ENCODE results near the gene PFKFB4.
"Not testable (repeated sequence)": the region's sequence is repeated elsewhere in the genome, so short reads cannot be mapped to it uniquely, and the experiment has no call there.

Gene PFKFB4

DNA sequence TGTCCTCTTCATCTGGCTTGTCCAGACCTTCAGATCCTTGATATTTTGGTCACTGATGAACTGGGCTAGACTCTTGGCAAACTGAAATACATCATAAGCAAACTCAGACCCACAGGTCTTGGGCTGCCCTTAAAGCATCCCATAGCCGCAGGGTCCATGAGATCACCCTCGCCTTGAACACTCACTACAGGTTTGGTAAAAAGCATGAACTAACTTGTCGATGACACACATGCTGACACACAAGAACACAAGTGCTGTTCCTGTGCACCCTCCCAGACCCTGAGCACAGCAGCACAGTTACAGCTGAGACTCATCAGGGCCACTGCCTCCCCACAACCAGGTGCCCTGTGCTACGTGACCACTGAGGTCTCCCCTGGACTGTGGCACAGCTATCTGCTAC lies 21.0 kb downstream of the PFKFB4 start:
- no peak for DNase-seq

DNA sequence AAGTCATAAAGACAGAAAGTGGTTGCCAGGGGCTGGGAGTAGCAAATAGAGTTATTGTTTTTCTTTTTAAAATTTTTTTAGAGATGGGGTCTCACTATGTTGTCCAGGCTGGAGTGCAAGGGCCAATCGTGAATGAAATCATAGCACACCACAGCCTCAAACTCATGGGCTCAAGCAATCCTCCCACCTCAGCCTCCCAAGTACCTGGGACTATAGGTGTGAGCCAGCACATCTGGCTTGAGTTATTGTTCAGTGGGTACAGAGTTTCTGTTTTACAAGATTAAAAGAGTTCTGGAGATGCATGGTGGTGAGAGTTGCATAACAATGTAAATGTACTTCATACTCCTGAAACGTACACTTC lies 23.6 kb downstream of the PFKFB4 start:
- DNase-seq, result no peak

DNA sequence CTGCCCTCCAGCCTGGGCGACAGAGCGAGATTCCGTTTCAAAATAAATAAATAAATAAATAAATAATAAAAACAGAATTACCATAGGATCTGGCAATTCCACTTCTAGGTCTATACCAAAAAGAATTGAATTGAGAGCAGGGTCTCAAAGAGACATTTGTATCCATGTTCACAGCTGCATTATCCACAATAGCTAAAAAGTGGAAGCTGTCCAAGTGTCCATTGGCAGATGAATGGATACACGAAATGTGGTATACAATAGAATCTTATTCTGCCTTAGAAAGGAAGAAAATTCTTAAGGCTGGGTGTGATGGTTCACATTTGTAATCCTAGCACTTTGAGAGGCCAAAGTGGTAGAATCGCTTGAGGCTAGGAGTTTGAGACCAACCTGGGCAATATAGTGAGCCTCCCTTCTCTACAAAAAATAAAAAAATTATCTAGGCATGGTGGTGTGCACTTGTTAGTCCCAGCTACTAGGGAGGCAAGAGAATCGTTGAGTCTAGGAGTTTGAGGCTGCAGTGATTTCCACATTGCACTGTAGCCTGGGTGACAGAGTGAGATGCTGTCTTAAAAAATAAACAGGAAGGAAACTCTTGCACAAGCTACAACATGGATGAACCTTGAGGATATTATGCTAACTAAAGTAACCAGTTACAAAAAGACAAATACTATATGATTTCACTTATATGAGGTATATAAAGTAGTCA lies 24.2 kb downstream of the PFKFB4 start:
- DNase-seq, result peak in 15 of 56 donors; percentile 10 to 68 (median 26)

DNA sequence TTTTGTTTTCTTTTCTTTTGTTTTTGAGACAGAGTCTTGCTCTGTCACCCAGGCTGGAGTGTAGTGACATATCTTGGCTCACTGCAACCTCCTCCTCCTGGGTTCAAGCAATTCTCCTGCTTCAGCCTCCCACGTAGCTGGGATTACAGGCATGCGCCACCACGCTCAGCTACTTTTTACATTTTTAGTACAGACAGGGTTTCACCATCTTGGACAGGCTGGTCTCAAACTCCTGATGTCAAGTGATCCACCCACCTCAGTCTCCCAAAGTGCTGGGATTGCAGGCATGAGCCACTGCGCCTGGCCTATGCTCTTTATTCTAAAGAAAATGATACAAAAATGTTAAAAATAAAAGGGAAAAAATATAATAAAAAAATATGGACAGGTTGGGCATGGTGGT lies 25.9 kb downstream of the PFKFB4 start:
- DNase-seq, result not testable (repeated sequence)

DNA sequence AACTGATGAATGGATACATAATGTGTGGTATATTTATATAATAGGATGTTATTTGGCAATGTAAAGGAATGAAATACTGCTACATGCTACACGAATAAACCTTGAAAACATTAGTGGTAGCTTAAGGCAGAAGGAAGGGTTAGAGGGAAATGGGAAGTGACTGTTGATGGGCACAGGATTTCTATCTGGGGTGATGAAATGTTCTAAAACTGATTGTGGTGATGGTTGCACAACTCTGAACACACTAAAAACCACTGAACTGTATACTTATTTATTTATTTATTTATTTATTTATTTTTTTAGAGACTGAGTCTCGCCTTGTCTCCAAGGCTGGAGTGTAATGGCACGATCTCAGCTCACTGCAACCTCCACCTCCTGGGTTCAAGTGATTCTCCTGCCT lies 27.8 kb downstream of the PFKFB4 start:
- no peak for DNase-seq

DNA sequence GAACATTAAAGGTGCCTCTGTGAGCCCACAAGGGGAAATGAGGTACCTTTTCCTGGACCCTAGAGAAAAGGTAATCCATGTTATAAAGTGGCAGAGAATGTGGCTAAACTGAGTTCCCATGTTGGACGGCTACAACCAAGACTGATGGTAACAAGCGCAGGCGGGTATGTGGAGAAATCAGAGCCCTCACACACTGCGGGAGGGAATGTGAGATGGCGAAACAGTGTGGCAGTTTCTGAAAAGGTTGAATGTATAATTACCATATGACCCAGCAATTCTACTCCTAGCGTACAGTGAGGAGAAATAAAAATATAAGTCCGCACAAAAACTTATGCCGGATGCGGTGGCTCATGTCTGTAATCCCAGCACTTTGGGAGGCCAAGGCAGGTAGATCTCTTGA lies 28.6 kb downstream of the PFKFB4 start:
- DNase-seq, result no peak

DNA sequence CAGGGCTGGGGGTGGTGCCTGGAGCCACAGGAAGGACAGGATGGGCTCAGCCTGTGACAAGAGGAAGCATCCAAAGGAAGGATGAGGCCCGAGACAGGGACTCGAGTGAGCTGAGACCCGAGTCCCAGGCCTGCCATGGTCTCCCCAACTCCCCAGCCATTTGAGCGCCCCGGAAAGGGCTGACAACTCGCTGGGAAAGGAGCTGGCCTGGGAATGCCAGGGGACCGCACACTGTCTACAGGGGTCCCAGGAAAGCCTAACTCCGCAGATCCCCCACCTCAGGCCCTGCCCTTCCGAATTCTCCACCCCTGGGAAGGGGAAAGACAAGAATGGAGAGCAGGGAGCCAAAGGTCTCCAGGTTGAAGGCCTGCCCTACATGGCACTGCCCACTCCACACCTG lies 31.6 kb downstream of the PFKFB4 start:
- DNase-seq, result no peak

DNA sequence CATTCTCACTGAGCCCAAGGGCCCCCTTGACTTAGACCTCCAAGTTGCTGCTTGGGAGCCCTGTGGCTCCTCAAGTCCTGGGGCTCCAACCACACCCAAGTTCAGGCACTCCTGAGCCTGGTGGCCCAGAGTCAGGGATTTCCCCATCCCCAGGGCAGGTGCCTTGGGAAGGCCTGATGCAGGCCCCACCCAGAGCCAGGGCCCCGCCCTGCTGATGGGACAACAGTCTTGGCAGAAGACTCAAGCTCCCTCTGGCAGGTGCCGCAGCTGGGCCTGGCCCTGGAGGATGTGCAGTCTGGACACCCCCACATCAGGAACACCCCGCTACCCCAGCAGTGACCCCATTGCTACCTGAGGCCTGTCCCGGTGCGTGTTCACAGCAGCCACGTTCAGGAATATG lies 35.0 kb downstream of the PFKFB4 start:
- DNase-seq, result no peak

DNA sequence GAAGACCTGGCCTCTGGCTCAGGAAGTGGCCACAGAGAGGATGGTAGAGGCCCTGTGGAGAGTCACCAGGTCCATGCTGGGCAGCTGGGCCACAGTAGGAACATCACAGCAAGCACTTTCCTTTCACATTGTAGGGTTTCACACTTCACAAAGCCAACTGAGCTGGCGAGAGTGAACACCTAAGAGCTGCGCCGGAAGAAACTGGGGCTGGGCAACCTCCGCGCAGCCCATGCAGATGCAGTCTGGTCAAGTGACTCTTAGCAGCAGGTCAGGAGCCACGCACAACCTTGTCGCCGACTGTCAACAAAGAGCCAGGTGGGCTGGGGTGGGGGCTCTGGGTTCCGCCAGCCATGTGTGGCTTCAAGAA lies 37.3 kb downstream of the PFKFB4 start:
- DNase-seq, result no peak

DNA sequence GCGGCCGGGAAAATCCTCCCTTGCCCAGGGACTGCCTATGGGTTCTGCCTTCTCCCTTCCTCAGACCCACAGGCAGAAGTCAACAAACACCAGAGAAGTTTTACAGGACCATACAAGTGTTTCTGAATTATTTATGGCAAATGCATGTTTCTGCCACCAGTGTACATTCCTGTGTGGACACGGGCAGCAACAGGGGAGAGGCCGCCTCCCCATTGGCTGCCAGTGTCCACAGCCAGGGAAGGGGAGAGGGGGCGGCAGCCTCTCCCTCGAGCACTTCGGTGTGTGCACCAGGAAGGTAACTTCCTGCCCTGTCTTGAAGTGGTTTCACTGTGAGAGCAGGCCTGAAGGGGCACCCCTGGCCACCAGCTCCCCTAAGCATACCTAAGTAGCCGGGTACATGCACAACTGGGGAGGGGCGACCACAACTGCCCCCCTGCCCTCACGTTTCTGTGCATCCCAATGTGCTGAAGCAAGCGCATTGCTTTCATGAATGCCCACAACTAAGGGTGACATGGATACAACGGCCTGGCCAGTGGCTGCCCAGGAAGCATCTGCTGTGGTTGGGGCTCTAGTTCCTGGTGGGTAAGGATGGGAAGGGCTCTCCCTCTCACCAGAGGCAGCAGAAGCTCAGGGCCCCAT lies 37.8 kb downstream of the PFKFB4 start:
- DNase-seq, result no peak

DNA sequence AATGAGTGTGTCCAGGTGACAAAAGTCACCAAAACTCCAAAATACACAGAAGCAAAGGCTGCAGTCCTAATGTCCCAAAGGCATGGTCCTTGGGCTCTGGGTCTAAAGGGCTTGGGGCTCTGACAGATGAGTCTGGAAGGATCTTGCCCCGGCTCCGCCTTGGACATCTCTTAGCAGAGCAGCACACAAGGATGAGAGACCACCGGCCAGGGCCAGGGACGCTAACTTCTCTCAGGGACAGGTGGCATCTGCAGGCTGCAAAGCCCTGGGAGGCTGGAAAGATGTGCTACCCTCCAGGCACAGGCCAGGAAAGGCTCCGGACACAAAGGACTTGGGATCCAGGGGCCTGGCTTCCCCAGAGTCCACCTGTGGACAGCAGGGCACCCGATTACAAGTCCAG lies 38.5 kb downstream of the PFKFB4 start:
- DNase-seq, result no peak

DNA sequence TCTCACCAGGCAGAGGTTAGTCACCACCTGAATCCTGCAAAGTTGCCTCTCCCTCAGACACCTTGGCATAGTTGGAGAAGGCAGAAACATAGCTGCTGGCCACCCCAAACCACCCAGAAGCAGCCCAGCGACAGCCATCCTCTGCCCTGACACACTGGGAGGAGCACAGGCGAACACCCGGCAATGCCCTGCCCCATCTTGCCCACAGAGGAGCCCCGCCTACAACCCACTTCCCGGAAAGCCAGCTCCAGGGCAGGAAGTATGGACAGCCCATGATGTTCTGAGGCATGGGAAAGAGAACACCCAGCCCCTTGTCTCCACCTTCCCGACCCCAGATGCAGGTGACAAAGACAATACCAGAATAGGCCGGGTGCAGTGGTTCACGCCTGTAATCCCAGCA lies 40.0 kb downstream of the PFKFB4 start:
- no peak for DNase-seq

DNA sequence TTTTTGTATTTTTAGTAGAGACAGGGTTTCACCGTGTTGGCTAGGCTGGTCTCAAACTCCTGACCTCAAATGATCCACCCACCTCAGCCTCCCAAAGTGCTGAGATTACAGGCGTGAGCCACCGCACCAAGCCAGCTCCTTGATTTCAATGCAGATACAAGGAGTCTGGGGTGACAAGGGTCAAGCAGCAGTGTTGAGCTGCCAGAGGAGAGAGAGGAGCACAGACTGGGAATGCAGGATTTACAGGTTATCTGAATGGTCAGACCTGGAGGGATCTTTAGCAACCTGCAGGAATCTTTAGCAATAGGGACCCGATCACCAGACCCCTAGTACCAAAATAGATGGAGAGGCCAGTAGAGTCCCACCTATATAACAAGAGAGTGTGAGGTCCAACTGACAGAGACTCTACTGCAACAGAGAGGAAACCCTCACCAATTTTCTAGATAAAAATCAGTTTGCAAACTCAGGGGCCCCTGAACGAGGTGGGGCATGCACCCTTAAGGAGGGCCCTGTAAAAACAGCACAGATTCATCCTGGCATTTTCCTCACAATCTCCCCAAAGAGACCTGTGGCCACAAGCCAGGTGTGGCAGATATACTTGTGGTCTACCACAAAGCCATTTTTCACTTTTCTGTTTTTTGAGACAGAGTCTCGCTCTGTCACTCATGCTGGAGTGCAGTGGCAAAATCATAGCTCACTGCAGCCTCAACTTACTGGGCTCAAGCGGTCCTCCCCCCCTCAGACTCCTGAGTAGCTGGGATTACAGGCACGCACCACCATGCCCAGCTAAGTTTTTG lies 42.0 kb downstream of the PFKFB4 start:
- DNase-seq, result no peak

DNA sequence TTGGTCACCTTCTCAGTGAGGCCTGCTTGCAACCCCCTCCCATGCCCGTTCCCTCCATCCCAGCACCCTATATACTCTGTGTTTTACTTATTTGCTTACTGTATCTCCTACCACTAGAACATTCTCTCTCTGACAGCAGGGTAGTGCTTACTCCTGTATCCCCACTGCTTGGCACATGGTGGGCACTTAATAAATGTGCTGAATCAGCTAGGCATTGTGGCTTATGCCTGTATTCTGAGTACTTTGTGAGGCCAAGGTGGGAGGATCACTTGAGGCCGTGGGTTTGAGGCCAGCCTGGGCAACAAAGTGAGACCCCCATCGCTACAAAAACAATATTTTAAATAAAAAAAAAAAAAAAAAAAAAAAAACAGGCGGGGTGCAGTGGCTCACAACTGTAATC lies 45.1 kb downstream of the PFKFB4 start:
- no peak for DNase-seq

DNA sequence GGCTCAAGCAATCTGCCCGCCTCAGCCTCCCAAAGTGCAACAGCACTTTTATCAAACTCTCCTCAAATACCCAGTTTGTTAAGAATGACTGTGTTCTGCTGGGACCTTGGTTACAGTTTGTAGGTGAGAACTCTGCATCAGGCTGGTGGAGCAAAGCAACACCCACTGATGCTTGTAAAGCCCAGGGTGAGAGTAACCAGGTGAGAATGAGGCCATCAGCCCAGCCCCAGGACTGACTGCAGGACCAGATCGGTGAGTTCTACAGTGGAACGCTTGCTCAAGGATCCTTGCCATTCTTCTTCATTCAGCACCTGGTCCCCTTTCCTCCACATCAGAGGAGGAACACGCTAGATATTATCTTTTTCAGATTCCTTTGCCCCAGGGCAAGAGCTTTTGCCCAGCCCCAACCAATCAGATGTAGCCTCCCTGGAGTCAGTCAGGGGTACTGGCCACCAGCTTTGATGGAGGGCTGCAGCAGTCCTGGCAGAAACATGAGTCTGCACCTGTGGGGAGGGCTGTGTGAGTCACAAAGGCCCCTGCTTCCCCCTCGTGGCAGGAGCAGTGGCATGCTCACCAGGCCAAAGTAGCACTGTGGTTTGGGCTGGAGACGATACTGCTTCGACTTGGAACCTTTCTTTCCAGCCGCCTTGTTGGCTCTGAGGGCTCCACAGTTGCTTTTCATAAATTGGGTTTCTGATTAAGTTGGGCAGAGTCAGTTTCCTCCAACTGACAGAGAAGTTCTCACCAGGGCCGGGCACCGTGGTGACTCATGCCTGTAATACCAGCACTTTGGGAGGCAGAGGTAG lies 49.1 kb downstream of the PFKFB4 start:
- peak in 10 of 56 donors; percentile 6 to 43 (median 12) for DNase-seq

DNA sequence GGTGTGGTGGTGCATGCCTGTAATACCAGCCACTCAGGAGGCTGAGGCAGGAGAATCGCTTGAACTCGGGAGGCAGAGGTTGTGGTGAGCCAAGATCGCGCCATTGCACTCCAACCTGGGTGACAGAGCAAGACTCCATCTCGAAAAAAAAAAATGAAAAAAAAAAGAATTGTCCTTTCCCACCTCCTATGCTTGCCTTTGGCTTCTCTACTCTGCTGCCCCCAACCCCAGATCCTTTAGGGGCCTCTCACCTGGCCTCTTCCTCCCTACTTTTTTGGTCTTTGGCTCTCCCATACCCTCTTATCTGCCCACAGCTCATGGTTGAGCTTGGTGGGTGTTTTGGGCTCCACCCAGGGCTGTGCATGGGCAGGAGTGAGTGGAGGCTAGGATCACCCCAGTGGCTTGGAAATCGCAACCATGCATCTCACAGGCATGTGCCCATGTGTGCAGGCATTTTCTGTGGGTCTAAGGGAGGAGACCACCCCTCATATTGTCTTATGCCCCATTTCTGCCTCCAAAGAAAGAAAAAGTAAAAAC lies 50.6 kb downstream of the PFKFB4 start:
- DNase-seq, result no peak

DNA sequence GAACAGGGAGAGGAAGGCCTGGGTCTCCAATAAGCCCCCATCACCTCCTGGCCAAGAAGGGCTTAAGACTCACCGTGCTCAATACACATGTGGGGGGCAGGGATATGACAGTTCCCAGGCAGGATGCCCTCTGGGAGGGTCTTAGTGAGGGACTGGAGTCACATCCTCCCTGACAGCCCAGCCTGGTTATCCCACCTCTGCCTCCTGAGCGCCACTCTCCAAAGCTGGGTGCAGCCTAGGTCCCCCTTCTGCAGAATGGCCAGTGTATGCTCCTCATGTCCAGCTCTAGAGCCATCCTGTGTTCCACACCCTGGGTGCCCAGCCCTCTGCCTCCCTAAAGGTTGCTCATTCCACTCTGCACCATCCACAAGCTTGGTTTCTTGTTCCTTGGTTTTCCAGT lies 51.5 kb downstream of the PFKFB4 start:
- DNase-seq, result no peak

DNA sequence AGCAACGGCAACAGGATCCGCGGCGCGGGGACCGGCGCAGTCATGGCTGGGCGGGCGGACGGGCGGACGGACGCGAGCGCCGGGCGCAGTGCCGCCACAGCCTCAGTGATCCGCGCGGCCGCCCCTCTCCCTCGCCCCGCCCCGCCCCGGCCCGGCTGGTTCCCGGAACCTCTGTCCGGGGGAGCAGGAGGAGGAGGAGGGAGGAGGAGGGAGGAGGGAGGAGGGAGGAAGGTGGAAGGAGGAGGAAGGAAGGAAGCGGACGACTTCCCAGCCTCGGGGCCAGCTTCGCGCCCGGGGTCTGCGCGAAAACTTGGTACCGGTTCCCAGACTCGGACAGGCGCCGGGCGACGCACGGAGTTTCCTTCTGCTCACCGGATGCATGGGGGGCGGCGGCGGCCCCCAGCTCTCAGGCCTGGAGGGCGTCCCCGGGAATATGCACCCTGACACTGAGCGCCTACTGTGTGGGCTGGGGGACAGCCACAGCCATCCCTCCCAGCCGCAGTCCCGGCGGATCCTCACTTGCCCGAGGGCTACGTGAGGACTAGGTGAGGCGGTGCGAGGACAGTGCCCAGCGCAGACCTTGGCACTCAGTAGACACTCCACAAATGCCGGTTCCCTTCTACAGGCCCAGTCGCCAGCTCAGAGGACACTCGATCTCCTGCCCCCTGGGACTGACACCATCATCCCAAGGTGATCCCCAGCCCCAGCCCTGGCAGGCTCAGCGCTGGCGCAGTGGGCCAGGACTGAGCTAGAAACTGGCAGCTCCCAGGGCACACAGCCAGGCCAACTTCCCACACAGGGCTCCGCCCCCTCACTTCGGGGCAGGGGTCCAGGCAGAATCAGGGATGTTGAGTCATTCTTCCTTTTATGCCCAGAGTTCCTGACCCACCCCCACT lies 52.3 kb downstream of the PFKFB4 start, which contains the start of gene SHISA5:
Gene SHISA5, minus strand, starts transcription at position 124 of the 896 bp plus-strand sequence. Its CDS starts 80 bp downstream, at position 44.
- DNase-seq, result peak in 43 of 56 donors; percentile 16 to 76 (median 49)

DNA sequence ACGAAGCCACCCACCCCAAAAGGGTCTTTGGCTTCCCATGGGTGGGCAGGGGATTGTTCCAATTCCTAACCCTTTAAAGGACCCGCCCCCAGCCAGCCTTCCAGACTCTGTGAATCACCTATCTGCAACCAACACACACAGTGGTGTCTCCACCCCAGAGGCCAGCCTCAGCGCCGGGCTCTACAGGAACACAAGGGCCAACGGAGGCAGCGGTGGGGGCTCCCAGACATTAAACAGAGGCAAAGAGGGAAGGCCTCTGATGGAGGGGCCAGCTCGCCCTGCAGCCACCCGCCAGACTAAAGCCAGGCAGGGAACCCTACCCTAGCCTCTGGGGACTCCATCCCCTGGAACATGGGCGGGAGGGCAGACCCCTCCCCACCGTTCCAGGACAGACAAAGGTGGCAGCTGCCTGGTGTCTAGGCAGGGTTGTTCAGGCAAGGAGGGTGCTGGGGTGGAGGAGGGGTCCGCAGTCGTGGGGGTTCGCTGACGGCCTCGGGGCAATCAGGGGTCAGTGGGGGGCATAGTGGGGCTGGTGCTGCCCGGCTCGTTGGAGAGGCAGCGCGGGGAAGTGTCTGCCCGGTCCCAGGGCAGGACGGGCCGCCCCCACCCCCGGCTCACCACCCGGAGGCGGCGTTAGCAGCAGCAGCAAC lies 53.1 kb downstream of the PFKFB4 start:
- peak in 7 of 56 donors; percentile 13 to 55 (median 34) for DNase-seq

DNA sequence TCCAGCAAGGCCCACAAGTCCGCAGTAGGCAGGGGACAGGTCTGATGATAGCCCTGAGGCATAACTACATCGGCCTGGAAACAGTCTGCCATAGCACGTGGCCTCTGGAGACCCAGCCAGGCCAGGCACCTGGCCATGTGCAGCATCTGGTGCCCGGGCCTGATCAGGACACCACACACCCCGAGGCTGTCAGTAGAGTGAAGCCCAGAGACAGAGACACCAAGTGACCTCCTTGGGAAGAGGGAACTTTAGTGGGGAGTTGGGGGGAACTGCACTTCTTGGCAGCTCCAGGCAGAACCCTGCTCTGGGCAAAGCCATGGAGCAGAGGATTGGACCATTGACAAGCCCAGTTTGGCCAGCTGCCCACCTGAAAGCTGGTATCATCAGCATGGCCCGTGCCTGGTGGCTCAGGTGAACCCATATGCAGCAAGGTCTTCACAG lies 53.9 kb downstream of the PFKFB4 start:
- DNase-seq, result peak in 26 of 56 donors; percentile 13 to 76 (median 27)

Measured in amygdala (tissue), 56 donors.